Measurements from ENCODE around the gene MAST4. TPM values are rescaled to one million over a fixed set of nuclear protein-coding genes. Genes with fewer than 3 reads are reported as not detected.

Gene MAST4
- total and polyA plus RNA-seq, 2 of the 13 experiments (the other 11 are each of a cell fraction or from before 2014, with no cell fraction given) = 3.4 to 3.7 TPM

DNA sequence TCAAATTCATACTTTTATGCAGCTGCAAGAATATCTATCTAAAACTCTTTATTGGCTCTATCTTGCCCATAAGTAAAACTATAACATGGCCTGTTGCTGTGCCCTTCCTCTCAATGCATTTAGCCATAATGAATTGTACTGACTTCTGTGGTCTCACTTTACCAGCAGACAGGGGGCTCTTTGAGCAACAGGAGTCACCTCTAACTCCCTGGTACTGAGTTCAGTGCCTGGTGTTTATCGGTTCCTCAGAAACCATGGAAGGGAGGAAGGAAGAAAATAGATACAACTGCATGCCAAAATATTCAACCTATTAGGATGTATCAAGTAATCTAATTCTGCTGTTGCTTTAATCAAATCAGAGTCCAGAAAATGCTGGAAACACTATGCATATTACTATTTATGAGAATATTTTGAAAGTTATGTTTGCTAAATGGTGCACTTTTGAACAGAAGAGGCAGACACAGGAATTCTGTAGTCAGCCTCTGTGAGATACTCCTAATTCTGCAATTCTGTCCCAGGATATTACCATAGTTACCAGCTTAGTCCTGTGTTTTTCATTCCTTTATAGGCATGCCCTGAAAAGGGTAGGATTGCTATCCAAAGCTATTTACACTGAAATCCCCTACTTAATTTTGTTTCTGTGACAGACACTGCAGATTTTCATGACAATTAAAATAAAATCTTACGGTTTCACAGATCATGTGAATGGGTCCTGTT lies 510.6 kb downstream of the MAST4 start:
- ATAC-seq (no peak), DNase-seq (ENCODE audit: low spot score) (no peak), FAIRE-seq (no peak)
- Histone ChIP-seq H3K4me1 (ENCODE audit: insufficient read depth, low read length) (peaks cover 7% of the 10 kb centered on the region), H3K4me2 (ENCODE audit: low read depth, low read length) (no peak overlapping the region), H3K9ac (ENCODE audit: insufficient read depth, low read depth, low read length) (no peak overlapping the region), H3K4me3 (replicated peaks in 1 of 3; ENCODE audit: insufficient read depth in 1 of 3, low read depth in 2 of 3, low read length in 3 of 3) (no peak overlapping the region), H3K9me3 (ENCODE audit: low read length) (no peaks in the 10 kb centered on the region), H3K36me3 (replicated peaks in 1 of 2; ENCODE audit: control insufficient read depth in 1 of 2, insufficient read depth in 2 of 2, low read length in 2 of 2) (peaks cover 6 to 37% of the 10 kb centered on the region in 2 experiments; a peak in 4 of 5 replicates), H3K27me3 (ENCODE audit: control insufficient read depth in 1 of 2, insufficient read depth in 2 of 2, low read length in 2 of 2) (no peaks in the 10 kb centered on the region), H3K79me2 (ENCODE audit: insufficient read depth, low read length) (no peaks in the 10 kb centered on the region), H4K20me1 (ENCODE audit: insufficient read depth, low read length) (no peaks in the 10 kb centered on the region), H2AFZ (ENCODE audit: low read length) (no peak overlapping the region), H3K27ac (ENCODE audit: extremely low read length, insufficient read depth, low read length) (no peak overlapping the region)
- intact Hi-C loops (cut with micrococcal nuclease; ENCODE audit: unreplicated experiment) (no loop called here), in situ Hi-C loops (cut with HindIII; ENCODE audit: extremely low pct_ligation_motif_present, low pct_unique_long_range_greater_than_20kb) (no loop called here)
- 96% methylated on average over 2 of the region's 2 CpGs for WGBS (ENCODE audit: low lambda C conversion rate)
- ChIA-PET CTCF (ENCODE audit: low intra/inter-chr PET ratio, low total read pairs) (no interaction called here), POLR2A (no interaction called here)
- TF ChIP-seq ZNF614 (CRISPR knock-in tag; IDR thresholded peaks at IDR 0.05; ENCODE audit: borderline replicate concordance) (no peak), PAX8 (CRISPR knock-in tag; IDR thresholded peaks at IDR 0.05; ENCODE audit: borderline replicate concordance) (no peak), HOXA5 (CRISPR knock-in tag; IDR thresholded peaks at IDR 0.05) (no peak), ZNF660 (CRISPR knock-in tag; IDR thresholded peaks at IDR 0.05; ENCODE audit: borderline replicate concordance, low read depth) (no peak), ZNF720 (CRISPR knock-in tag; IDR thresholded peaks at IDR 0.05) (no peak), ZMAT5 (CRISPR knock-in tag; IDR thresholded peaks at IDR 0.05; ENCODE audit: borderline replicate concordance, low read depth) (no peak), ZFP37 (CRISPR knock-in tag; IDR thresholded peaks at IDR 0.05; ENCODE audit: borderline replicate concordance) (no peak), NCOA2 (CRISPR knock-in tag; IDR thresholded peaks at IDR 0.05) (no peak), TMF1 (CRISPR knock-in tag; IDR thresholded peaks at IDR 0.05; ENCODE audit: low read depth) (no peak), ZNF556 (CRISPR knock-in tag; IDR thresholded peaks at IDR 0.05; ENCODE audit: borderline replicate concordance) (no peak), JUNB (CRISPR knock-in tag; IDR thresholded peaks at IDR 0.05; ENCODE audit: borderline replicate concordance) (no peak), RFX5 (IDR thresholded peaks at IDR 0.05; ENCODE audit: low read depth, low read length) (no peak), ZNF205 (CRISPR knock-in tag; IDR thresholded peaks at IDR 0.05) (no peak), PHF8 (CRISPR knock-in tag; IDR thresholded peaks at IDR 0.05) (no peak), ZNF430 (CRISPR knock-in tag; IDR thresholded peaks at IDR 0.05) (no peak), ZNF225 (CRISPR knock-in tag; IDR thresholded peaks at IDR 0.05) (no peak), DNMT1 (CRISPR knock-in tag; IDR thresholded peaks at IDR 0.05) (no peak), IRX3 (CRISPR knock-in tag; IDR thresholded peaks at IDR 0.05; ENCODE audit: borderline replicate concordance, low read depth) (no peak)
- TF ChIP-seq, protein P1, sequence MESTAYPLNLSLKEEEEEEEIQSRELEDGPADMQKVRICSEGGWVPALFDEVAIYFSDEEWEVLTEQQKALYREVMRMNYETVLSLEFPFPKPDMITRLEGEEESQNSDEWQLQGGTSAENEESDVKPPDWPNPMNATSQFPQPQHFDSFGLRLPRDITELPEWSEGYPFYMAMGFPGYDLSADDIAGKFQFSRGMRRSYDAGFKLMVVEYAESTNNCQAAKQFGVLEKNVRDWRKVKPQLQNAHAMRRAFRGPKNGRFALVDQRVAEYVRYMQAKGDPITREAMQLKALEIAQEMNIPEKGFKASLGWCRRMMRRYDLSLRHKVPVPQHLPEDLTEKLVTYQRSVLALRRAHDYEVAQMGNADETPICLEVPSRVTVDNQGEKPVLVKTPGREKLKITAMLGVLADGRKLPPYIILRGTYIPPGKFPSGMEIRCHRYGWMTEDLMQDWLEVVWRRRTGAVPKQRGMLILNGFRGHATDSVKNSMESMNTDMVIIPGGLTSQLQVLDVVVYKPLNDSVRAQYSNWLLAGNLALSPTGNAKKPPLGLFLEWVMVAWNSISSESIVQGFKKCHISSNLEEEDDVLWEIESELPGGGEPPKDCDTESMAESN (CRISPR knock-in tag; conservative IDR thresholded peaks at IDR 0.05) = no peak
- TF ChIP-seq, protein P2, sequence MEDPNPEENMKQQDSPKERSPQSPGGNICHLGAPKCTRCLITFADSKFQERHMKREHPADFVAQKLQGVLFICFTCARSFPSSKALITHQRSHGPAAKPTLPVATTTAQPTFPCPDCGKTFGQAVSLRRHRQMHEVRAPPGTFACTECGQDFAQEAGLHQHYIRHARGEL (CRISPR knock-in tag; IDR thresholded peaks at IDR 0.05) = no peak
- BruUV-seq (replicated peaks) = no TSS peak

Data from HepG2 (cell line).